GM23248 (cell line): ENCODE results near the gene SPAAR. TPM values are rescaled to one million over a fixed set of nuclear protein-coding genes. Genes with fewer than 3 reads are reported as not detected.

ENCODE experiments used
- DNase-seq: peaks from one replicate; pipeline ENCODE4 v3.0.0-alpha.2; 2015
- H2AFZ ChIP-seq: fragments of 200-600 bp; sonication (generic); 2 replicates; pipeline ENCODE4 v1.6.1; 2016; ENCODE audit warnings: antibody characterized with exemption
- H3F3A ChIP-seq: fragments of 200-600 bp; sonication (generic); 2 replicates; pipeline ENCODE4 v1.6.1; 2016; ENCODE audit warnings: mild to moderate bottlenecking, antibody characterized with exemption, mixed run types; ENCODE audit not compliant: insufficient read depth
- H3K27ac ChIP-seq: fragments of 200-600 bp; sonication (generic); 2 replicates; pipeline ENCODE4 v1.5.1; 2016; ENCODE audit warnings: mild to moderate bottlenecking
- H3K27me3 ChIP-seq: fragments of 200-600 bp; sonication (generic); replicated peaks from 2 replicates; pipeline ENCODE4 v1.6.1; 2016; ENCODE audit warnings: mild to moderate bottlenecking; ENCODE audit not compliant: insufficient read depth
- H3K36me3 ChIP-seq: fragments of 200-600 bp; sonication (generic); 2 replicates; pipeline ENCODE4 v1.6.1; 2016; ENCODE audit warnings: low read depth, mild to moderate bottlenecking
- H3K4me1 ChIP-seq: fragments of 200-600 bp; sonication (generic); 2 replicates; pipeline ENCODE4 v1.6.1; 2016; ENCODE audit warnings: mild to moderate bottlenecking; ENCODE audit not compliant: insufficient read depth
- H3K4me2 ChIP-seq: fragments of 200-600 bp; sonication (generic); one replicate; pipeline ENCODE4 v1.6.1; 2016; ENCODE audit warnings: mild to moderate bottlenecking; ENCODE audit not compliant: unreplicated experiment
- H3K4me3 ChIP-seq: fragments of 200-600 bp; sonication (generic); 2 replicates; pipeline ENCODE4 v1.5.1; 2016; ENCODE audit warnings: mild to moderate bottlenecking
- H3K79me2 ChIP-seq: fragments of 200-600 bp; sonication (generic); 2 replicates; pipeline ENCODE4 v1.6.1; 2016; ENCODE audit warnings: mild to moderate bottlenecking; ENCODE audit not compliant: insufficient read depth
- H3K9ac ChIP-seq: fragments of 200-600 bp; sonication (generic); 2 replicates; pipeline ENCODE4 v1.6.1; 2016; ENCODE audit warnings: mild to moderate bottlenecking
- H3K9me2 ChIP-seq: fragments of 200-600 bp; sonication (generic); 2 replicates; pipeline ENCODE4 v1.6.1; 2016; ENCODE audit warnings: mixed run types, mild to moderate bottlenecking, moderate library complexity; ENCODE audit not compliant: insufficient read depth
- H3K9me3 ChIP-seq: fragments of 200-600 bp; sonication (generic); one replicate; pipeline ENCODE4 v1.6.1; 2017; ENCODE audit warnings: low read depth
- H4K20me1 ChIP-seq: fragments of 200-600 bp; sonication (generic); 2 replicates; pipeline ENCODE4 v1.6.0; 2016; ENCODE audit not compliant: insufficient read depth
- EZH2 ChIP-seq: fragments of 200-600 bp; sonication (generic); IDR thresholded peaks from 2 replicates; pipeline ENCODE4 v1.6.1; 2018; ENCODE audit warnings: antibody characterized with exemption, mild to moderate bottlenecking; ENCODE audit not compliant: insufficient read depth, poor library complexity, severe bottlenecking
- EZH2phosphoT487 ChIP-seq: fragments of 200-600 bp; sonication (generic); IDR thresholded peaks from 2 replicates; pipeline ENCODE4 v1.6.1; 2018; ENCODE audit warnings: antibody characterized with exemption, moderate library complexity, mild to moderate bottlenecking, low read depth; ENCODE audit not compliant: insufficient read depth
- WGBS, 2 experiments: methylation state at CpG; one replicate each; pipeline ENCODE4 v1.1.6; 2015 to 2017; ENCODE audit warnings: low lambda C conversion rate in 2 of 2, low coverage in 1 of 2; ENCODE audit errors: missing lambda C conversion rate in 2 of 2; 5-methylcytosine and 5-hydroxymethylcytosine counted together
- in situ Hi-C: fragments of 300-500 bp; cut with MboI; formaldehyde crosslinking; loops from 2 replicates; pipeline ENCODE4 v1.15.0; 2020
- polyA plus RNA-seq: library from polyadenylated mRNA; unstranded; fragments of >200 nt; fragmentation: Nextera tagmentation; extraction: Ambion mirVana; gene quantifications from 2 replicates; pipeline ENCODE4 v1.2.1, GENCODE V29; 2016
- total RNA-seq: library from RNA; depleted of rRNA; stranded (reverse); fragments of >200 nt; shearing (Covaris generic); gene quantifications from 2 replicates; pipeline ENCODE4 v1.2.3, GENCODE V29; 2014; rRNA removed

The SPAAR gene
- total and polyA plus RNA-seq, 2 experiments from 2014 or later, result 0.39 TPM; not detected in 1

GRCh38 chr9:35954942-35955546 lies 45.8 kb downstream of the SPAAR start:
- TF ChIP-seq EZH2 (no peak), EZH2phosphoT487 (no peak)
- H3K9ac ChIP-seq, result no peak overlapping the region
- peak overlapping the region; percentile 47 for H3K4me2 ChIP-seq
- WGBS, 2 experiments, result 20 to 24% methylated on average over 6 of the region's 6 CpGs
- peak; percentile 83 for DNase-seq
- H4K20me1 ChIP-seq, result no peaks in the 10 kb centered on the region
- H2AFZ ChIP-seq, result peak overlapping the region; percentile 79
- no peaks in the 10 kb centered on the region for H3K27me3 ChIP-seq
- in situ Hi-C loops, result no loop called here
- no peaks in the 10 kb centered on the region for H3K9me2 ChIP-seq
- H3F3A ChIP-seq, result peaks cover 24% of the 10 kb centered on the region
- H3K4me3 ChIP-seq, result peak overlapping the region; percentile 26; the same call in 1 of the 2 replicates
- no peaks in the 10 kb centered on the region for H3K79me2 ChIP-seq
- H3K36me3 ChIP-seq, result no peaks in the 10 kb centered on the region
- H3K4me1 ChIP-seq, result peaks cover 37% of the 10 kb centered on the region
- no peak overlapping the region for H3K27ac ChIP-seq
- H3K9me3 ChIP-seq, result no peaks in the 10 kb centered on the region

DNA sequence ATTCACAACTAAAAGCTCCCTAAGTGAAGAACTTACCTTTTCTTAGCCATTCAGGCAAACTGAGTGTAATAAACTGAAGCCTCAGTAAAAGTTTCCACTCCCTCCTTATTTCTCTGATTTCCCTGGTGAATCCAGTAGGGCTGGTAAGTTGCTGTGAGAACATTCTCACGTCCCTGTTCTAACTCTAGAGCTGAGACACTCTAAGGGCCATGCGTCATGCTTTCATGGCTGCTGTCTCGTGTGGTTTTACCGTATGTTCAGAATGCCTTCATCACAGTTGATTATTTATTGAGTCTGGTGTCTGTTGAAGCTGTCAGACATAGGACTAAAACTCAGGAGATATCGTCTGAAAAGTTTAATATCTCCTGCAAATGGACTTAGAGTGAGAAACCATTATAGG lies 47.4 kb downstream of the SPAAR start:
- H3K27me3 ChIP-seq, result no peaks in the 10 kb centered on the region
- H4K20me1 ChIP-seq, result no peaks in the 10 kb centered on the region
- H3K27ac ChIP-seq, result no peak overlapping the region
- H3K4me2 ChIP-seq, result no peak overlapping the region
- no peak overlapping the region for H2AFZ ChIP-seq
- WGBS, 2 experiments, result 81 to 85% methylated on average over 5 of the region's 5 CpGs
- no peak overlapping the region for H3K4me3 ChIP-seq
- in situ Hi-C loops, result no loop called here
- no peaks in the 10 kb centered on the region for H3K9me2 ChIP-seq
- no peak for DNase-seq
- no peaks in the 10 kb centered on the region for H3K36me3 ChIP-seq
- H3K4me1 ChIP-seq, result peaks cover 49% of the 10 kb centered on the region
- H3F3A ChIP-seq, result peaks cover 32% of the 10 kb centered on the region
- no peaks in the 10 kb centered on the region for H3K9me3 ChIP-seq
- no peak overlapping the region for H3K9ac ChIP-seq
- H3K79me2 ChIP-seq, result no peaks in the 10 kb centered on the region
- no peak for TF ChIP-seq EZH2phosphoT487

- no peak for DNase-seq
- in situ Hi-C loops, result no loop called here
- H3K4me3 ChIP-seq, result no peak within 1 kb of the TSS
- 81 to 82% methylated on average over 5 of the region's 5 CpGs for WGBS, 2 experiments
- no peak for TF ChIP-seq EZH2
- no peak for TF ChIP-seq EZH2phosphoT487
- no peak within 1 kb of the TSS for H3K4me2 ChIP-seq
- no peaks in the 10 kb centered on the region for H3K9me2 ChIP-seq
- H2AFZ ChIP-seq, result no peak within 1 kb of the TSS
- H3K27ac ChIP-seq, result no peak within 1 kb of the TSS
- H3K79me2 ChIP-seq, result no peaks in the 10 kb centered on the region
- no peaks in the 10 kb centered on the region for H3K9me3 ChIP-seq
- no peak within 1 kb of the TSS for H3K9ac ChIP-seq
- H3K4me1 ChIP-seq, result peaks cover 43% of the 10 kb centered on the region
- no peaks in the 10 kb centered on the region for H3K27me3 ChIP-seq
- H3K36me3 ChIP-seq, result no peaks in the 10 kb centered on the region
- H3F3A ChIP-seq, result peaks cover 23% of the 10 kb centered on the region; the same call in 1 of the 2 replicates
- H4K20me1 ChIP-seq, result no peaks in the 10 kb centered on the region
Measured at GRCh38 chr9:35958104-35958837, 49.0 kb downstream of the SPAAR start, which contains the start of gene OR2S2. TSS of gene OR2S2 (minus strand) at chr9:35958154. CDS start at chr9:35958098, 56 bp downstream.

DNA sequence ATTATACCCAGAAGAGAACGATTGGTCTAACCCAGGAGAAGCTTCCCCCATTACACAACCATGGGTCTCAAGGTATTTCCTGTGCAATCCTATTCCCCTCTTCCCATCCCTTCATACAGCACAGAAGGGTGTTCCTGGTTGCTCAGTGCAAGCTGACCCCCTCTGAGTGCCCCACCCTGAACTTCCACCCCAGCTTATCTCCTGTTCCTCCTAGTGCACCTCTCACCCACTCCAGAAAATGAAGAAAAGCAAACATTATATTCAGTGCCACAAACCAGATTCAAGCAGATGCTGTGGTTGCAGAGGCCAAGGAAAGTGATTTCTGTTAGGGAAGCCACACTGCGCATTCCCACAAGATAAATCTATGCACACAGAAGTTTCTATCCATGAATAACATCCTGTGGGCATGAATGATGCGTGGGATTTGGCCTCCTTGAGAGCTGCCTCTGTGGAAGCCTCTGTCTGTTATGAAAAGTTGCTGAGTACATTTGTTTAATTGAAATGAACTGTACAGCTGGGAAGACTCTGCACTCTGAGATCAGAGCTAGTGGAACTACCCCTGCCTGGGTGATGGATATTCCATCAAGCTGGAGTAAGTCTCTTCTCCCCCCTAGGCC lies 50.9 kb downstream of the SPAAR start:
- in situ Hi-C loops, result no loop called here
- WGBS, 2 experiments, result 35 to 46% methylated on average over 3 of the region's 3 CpGs

More for the DNA sequence above, 50.9 kb downstream of the SPAAR start:
- H3K4me1 ChIP-seq, result peaks cover 39% of the 10 kb centered on the region
- no peaks in the 10 kb centered on the region for H4K20me1 ChIP-seq
- H3K27me3 ChIP-seq, result no peaks in the 10 kb centered on the region
- peaks cover 23% of the 10 kb centered on the region; the same call in 1 of the 2 replicates for H3F3A ChIP-seq
- DNase-seq, result peak; percentile 88
- no peak overlapping the region for H3K4me3 ChIP-seq
- 0 out of 2 replicates have a peak overlapping the region, but pooled peaks have one; percentile 8 for H3K9ac ChIP-seq
- H3K4me2 ChIP-seq, result peak overlapping the region; percentile 63
- H2AFZ ChIP-seq, result no peak overlapping the region
- TF ChIP-seq EZH2phosphoT487 (0 out of 2 replicates have a peak, but pooled peaks have one; percentile 56), EZH2 (no peak)
- H3K36me3 ChIP-seq, result no peaks in the 10 kb centered on the region
- H3K9me2 ChIP-seq, result no peaks in the 10 kb centered on the region
- no peaks in the 10 kb centered on the region for H3K79me2 ChIP-seq
- peak overlapping the region; percentile 55 for H3K27ac ChIP-seq
- no peaks in the 10 kb centered on the region for H3K9me3 ChIP-seq

Other genes starting within 250 kb of the SPAAR start
- gene ARHGEF39, start 244.3 kb upstream of the SPAAR start, total RNA-seq, result 0.13 and 2.1 TPM in 2 replicates
- 1.6 and 1.8 TPM in 2 replicates for gene ARHGEF39, start 244.3 kb upstream of the SPAAR start, polyA plus RNA-seq
- gene CA9, start 235.6 kb upstream of the SPAAR start, total RNA-seq, result 3.4 and 4.3 TPM in 2 replicates
- gene CA9, start 235.6 kb upstream of the SPAAR start, polyA plus RNA-seq, result 2.3 and 2.7 TPM in 2 replicates
- gene TPM2, start 219.6 kb upstream of the SPAAR start, total RNA-seq, result 1,596 and 1,625 TPM in 2 replicates
- gene TPM2, start 219.6 kb upstream of the SPAAR start, polyA plus RNA-seq, result 3,527 and 3,584 TPM in 2 replicates
- 527 and 566 TPM in 2 replicates for gene TLN1, start 177.3 kb upstream of the SPAAR start, total RNA-seq
- 198 and 202 TPM in 2 replicates for gene TLN1, start 177.3 kb upstream of the SPAAR start, polyA plus RNA-seq
- gene CREB3, start 176.8 kb upstream of the SPAAR start, total RNA-seq, result 101 and 111 TPM in 2 replicates
- 113 and 114 TPM in 2 replicates for gene CREB3, start 176.8 kb upstream of the SPAAR start, polyA plus RNA-seq
- gene GBA2, start 160.3 kb upstream of the SPAAR start, total RNA-seq, result 20.3 and 30.0 TPM in 2 replicates
- gene GBA2, start 160.3 kb upstream of the SPAAR start, polyA plus RNA-seq, result 24.0 and 27.6 TPM in 2 replicates
- 19.1 and 20.0 TPM in 2 replicates for gene RGP1, start 160.2 kb upstream of the SPAAR start, total RNA-seq
- gene RGP1, start 160.2 kb upstream of the SPAAR start, polyA plus RNA-seq, result 4.7 and 4.8 TPM in 2 replicates
- gene MSMP, start 155.2 kb upstream of the SPAAR start, total RNA-seq, result not detected in 2 replicates
- not detected in 2 replicates for gene MSMP, start 155.2 kb upstream of the SPAAR start, polyA plus RNA-seq
- 26.7 and 26.9 TPM in 2 replicates for gene NPR2, start 117.9 kb upstream of the SPAAR start, total RNA-seq
- gene NPR2, start 117.9 kb upstream of the SPAAR start, polyA plus RNA-seq, result 9.7 and 11.8 TPM in 2 replicates
- gene SPAG8, start 97.2 kb upstream of the SPAAR start, total RNA-seq, result 0.76 and 0.97 TPM in 2 replicates
- 1.2 and 1.3 TPM in 2 replicates for gene SPAG8, start 97.2 kb upstream of the SPAAR start, polyA plus RNA-seq
- 16.7 and 30.6 TPM in 2 replicates for gene HINT2, start 94.4 kb upstream of the SPAAR start, total RNA-seq
- 50.7 and 60.5 TPM in 2 replicates for gene HINT2, start 94.4 kb upstream of the SPAAR start, polyA plus RNA-seq
- gene FAM221B, start 80.8 kb upstream of the SPAAR start, total RNA-seq, result not detected in 2 replicates
- gene FAM221B, start 80.8 kb upstream of the SPAAR start, polyA plus RNA-seq, result not detected in 2 replicates
- gene TMEM8B, start 80.3 kb upstream of the SPAAR start, total RNA-seq, result 3.7 and 3.9 TPM in 2 replicates
- 4.0 and 4.9 TPM in 2 replicates for gene TMEM8B, start 80.3 kb upstream of the SPAAR start, polyA plus RNA-seq
- not detected in 2 replicates for gene OR13J1, start 39.1 kb upstream of the SPAAR start, total RNA-seq
- gene OR13J1, start 39.1 kb upstream of the SPAAR start, polyA plus RNA-seq, result not detected in 2 replicates
- gene HRCT1, start 3.3 kb upstream of the SPAAR start, total RNA-seq, result 0.76 and 1.2 TPM in 2 replicates
- 3.4 and 3.6 TPM in 2 replicates for gene HRCT1, start 3.3 kb upstream of the SPAAR start, polyA plus RNA-seq
- 0.11 TPM in 1 of 2 replicates, not detected in the other for gene OR2S2, start 48.7 kb downstream of the SPAAR start, total RNA-seq
- 0.30 and 0.67 TPM in 2 replicates for gene OR2S2, start 48.7 kb downstream of the SPAAR start, polyA plus RNA-seq
- 113 and 127 TPM in 2 replicates for gene RECK, start 127.4 kb downstream of the SPAAR start, total RNA-seq
- gene RECK, start 127.4 kb downstream of the SPAAR start, polyA plus RNA-seq, result 161 and 165 TPM in 2 replicates
- 27.5 and 32.9 TPM in 2 replicates for gene GLIPR2, start 227.2 kb downstream of the SPAAR start, total RNA-seq
- gene GLIPR2, start 227.2 kb downstream of the SPAAR start, polyA plus RNA-seq, result 43.4 and 47.5 TPM in 2 replicates